ENCODE measurements around the gene PCSK6.

- no peak for TF ChIP-seq GATA3 (IDR thresholded peaks at IDR 0.05; ENCODE audit: low read depth, low read length)
- TF ChIP-seq GATA2 (IDR thresholded peaks at IDR 0.05; ENCODE audit: low read depth, low read length), result no peak
These were observed 100.1 kb downstream of the PCSK6 start for GRCh38 chr15:101389362-101389761.
